LNCAP (cell line): Measurements from ENCODE around the gene CYP19A1.

Source experiments
- TF ChIP-seq, protein P1 (sequence below): fragments of 450-650 bp; IDR thresholded peaks from 2 replicates; pipeline ENCODE4 v1.5.1; 2017; ENCODE audit warnings: mild to moderate bottlenecking

Gene CYP19A1

DNA sequence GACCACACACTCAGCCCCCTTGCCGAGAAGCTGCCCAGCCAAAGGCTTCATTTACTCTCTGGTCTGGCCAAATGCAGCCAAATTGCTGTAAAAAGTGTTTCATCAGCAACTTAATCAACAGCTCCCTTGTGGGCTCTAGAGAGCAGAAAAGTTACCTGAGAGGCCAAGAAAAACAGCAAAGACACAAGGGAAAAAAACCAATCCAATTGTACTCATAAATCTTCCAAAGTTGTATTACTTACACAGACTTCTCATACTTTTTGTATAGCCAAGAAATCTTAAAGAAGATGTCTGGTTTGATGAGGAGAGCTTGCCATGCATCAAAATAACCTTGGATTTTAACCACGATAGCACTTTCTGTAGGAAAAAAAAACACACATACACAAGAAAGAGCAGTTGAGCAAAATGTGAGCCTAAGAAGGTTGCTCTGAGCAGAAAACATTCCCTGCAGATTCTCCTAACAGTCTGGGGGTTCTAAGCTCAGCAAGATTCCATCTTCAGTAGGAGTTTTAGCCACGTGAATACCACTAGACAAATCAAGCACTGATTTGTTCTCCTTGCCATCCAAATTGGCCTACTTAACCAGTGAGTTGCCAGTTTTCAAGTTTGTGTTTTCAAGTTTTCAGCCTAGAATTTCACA is 120.0 kb downstream of the CYP19A1 start:
- TF ChIP-seq, protein P1, sequence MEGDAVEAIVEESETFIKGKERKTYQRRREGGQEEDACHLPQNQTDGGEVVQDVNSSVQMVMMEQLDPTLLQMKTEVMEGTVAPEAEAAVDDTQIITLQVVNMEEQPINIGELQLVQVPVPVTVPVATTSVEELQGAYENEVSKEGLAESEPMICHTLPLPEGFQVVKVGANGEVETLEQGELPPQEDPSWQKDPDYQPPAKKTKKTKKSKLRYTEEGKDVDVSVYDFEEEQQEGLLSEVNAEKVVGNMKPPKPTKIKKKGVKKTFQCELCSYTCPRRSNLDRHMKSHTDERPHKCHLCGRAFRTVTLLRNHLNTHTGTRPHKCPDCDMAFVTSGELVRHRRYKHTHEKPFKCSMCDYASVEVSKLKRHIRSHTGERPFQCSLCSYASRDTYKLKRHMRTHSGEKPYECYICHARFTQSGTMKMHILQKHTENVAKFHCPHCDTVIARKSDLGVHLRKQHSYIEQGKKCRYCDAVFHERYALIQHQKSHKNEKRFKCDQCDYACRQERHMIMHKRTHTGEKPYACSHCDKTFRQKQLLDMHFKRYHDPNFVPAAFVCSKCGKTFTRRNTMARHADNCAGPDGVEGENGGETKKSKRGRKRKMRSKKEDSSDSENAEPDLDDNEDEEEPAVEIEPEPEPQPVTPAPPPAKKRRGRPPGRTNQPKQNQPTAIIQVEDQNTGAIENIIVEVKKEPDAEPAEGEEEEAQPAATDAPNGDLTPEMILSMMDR: no peak

DNA sequence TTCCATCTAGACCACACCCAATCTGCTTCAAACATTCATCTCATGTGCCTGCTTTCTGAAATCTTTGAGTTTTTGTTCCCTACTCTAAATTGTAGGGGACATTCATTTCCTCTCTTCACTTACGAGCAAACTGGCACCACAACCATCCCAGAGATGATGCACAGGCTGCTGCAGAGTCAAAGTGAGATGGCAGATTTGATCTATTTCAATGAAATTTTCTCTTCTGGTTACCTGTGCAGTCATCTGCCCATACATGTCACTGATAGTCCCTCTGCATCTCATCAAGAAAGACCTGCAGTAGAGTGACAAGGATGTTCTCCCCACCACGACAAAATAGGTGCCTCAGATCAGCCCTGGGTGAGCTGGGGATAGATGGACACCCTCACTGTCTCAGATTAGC is 125.5 kb downstream of the CYP19A1 start:
- TF ChIP-seq, protein P1: no peak

DNA sequence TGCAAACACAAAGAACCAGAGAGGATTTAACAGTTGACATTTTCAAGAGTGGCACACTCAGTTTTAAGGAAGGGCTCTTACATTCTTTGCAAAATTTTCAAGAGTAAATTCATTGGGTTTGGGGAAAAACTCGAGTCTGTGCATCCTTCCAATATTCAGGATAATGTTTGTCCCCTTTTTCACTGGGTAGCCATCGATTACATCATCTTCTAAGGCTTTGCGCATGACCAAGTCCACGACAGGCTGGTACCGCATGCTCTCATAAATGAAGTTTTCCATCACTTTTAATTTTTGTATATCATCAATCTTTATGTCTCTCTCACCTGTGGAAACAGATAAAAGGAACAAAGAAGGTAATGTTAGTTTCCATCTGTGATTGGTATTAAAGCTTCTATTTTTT is 126.2 kb downstream of the CYP19A1 start:
- TF ChIP-seq, protein P1: no peak

DNA sequence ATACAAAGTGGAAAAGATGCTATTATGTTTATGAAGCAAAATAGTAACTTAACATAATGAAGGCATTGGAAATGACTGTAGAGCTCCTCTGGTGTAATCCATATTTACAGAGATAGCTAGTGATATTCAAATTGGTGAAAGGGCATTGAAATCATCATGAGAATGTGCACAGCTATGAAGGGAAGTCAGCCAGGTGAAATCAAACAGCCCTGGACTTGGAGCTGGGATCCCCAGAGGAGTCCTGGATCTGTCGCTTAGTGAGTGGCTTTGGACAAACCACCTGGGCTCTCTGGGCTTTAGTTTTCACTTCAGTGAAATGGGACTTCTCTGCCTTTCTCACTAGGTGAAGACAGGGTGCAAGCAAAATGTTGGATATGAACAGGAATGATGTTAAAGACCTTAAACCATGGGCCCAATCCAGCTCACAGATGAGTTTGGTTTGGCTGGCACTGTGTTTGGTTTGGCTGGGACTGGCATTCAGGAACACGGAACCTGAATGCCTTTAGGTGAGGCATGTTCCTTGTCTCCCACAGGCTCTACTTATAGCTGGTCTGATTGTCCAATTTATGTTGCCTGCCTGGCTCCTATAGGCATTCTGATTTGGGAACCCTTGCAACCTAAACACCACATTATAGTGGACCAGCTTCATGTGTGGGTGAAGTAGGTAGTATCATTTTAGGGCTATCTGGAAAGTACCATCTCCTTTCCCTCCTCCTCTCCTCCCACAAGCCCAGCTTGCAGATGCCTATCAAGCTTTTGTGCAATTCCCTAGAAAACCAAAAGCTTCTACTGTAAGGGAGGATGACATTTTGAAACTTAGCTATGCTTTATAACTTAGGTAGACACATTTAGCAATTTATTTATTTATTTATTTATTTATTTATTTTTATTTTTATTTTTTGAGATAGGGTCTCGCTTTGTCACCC is 133.1 kb downstream of the CYP19A1 start:
- TF ChIP-seq, protein P1: no peak

DNA sequence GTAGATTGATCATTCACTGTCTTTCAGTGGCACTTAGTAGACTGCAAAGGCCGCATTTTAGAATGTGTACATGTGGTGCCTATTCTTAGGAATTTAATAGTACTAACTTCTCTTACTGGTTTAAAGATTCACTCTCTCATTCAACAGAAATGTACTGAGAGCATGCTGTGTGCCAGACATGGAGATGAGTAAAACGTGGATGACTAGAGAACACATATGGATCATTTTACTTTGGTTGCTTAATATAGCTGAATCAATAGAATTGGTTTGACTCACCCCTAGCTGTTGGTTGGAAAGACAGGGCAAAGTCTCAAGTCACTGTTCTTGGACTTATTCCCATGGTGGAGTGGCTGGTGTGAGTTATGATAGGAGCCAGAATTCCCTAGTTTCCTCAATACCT is 134.6 kb downstream of the CYP19A1 start:
- TF ChIP-seq, protein P1: no peak

DNA sequence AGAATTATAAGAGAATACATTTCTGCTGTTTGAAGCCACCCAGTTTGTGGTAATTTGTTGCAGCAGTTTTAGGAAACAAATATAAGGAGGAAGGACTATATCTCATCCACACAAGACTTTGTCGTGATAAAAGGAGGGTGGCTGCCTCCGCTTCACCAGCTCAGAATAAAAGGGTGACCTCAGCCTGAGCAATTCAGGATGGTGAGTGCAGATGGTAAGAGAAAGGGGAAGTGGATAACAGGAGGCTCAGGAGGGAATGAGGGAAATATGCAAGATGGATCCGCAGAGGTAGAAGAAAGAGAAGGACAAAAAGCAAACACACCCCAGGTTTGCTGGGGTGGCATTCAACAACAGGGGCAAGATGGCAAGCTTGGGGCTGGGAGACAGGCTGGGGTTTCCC is 135.6 kb downstream of the CYP19A1 start:
- TF ChIP-seq, protein P1: no peak

DNA sequence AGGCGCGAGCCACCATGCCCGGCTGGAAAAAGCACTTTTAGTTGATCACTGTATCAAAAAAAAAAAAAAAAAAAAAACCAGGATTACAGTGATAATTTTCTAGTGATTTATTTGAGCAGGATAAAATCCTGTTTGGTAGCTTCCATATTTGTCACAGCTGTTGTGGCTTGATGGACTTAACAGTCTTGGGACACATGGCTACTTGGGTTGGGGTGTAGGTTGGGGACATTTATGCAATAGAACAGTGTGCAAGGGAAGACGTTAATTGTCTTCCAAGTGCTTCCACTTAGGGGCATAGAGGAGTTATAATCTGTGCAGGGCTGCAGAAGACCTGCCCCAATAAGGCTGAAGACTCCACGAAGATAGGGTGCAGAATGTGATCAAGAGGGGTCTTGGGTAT is 136.8 kb downstream of the CYP19A1 start:
- TF ChIP-seq, protein P1: no peak
